GM18508 (cell line): Measurements from ENCODE around the gene PPAT.
"Not testable (repeated sequence)": the region's sequence is repeated elsewhere in the genome, so short reads cannot be mapped to it uniquely, and the experiment has no call there.

ENCODE experiments used
- ATAC-seq: cut with Tn5 transposase; IDR thresholded peaks from one replicate; pipeline ENCODE4 v1.9.1; 2021; ENCODE audit warnings: moderate number of reproducible peaks; ENCODE audit not compliant: insufficient read depth, unreplicated experiment

PPAT gene

GRCh38 chr4:56387023-56388001, 48.1 kb downstream of the PPAT start, which contains the start of gene AASDH:
Gene AASDH, minus strand, starts transcription at chr4:56387491. Its CDS starts 3,192 bp downstream, at chr4:56384299.
- peak; percentile 88 for ATAC-seq

- ATAC-seq = no peak
Observed at GRCh38 chr4:56386091-56386490, 49.3 kb downstream of the PPAT start.

GRCh38 chr4:56375458-56375857, 60.0 kb downstream of the PPAT start:
- ATAC-seq = no peak

- ATAC-seq = no peak
Observed at GRCh38 chr4:56374956-56375355, 60.5 kb downstream of the PPAT start.

GRCh38 chr4:56372774-56373173, 62.6 kb downstream of the PPAT start:
- no peak for ATAC-seq

- no peak for ATAC-seq
Observed at GRCh38 chr4:56371426-56372220, 63.8 kb downstream of the PPAT start.

- ATAC-seq = no peak
Observed at GRCh38 chr4:56370377-56370776, 65.0 kb downstream of the PPAT start.

- not testable (repeated sequence) for ATAC-seq
Observed at GRCh38 chr4:56362981-56363380, 72.4 kb downstream of the PPAT start.

- ATAC-seq = no peak
Observed at GRCh38 chr4:56360071-56360470, 75.3 kb downstream of the PPAT start.

- no peak for ATAC-seq
Observed at GRCh38 chr4:56356650-56357049, 78.8 kb downstream of the PPAT start.

- ATAC-seq = no peak
Observed at GRCh38 chr4:56348576-56348975, 86.8 kb downstream of the PPAT start.

GRCh38 chr4:56345458-56345857, 90.0 kb downstream of the PPAT start:
- no peak for ATAC-seq
